GM19397 (cell line): ENCODE data around the gene AHNAK2.

Experiments
- ATAC-seq: cut with Tn5 transposase; IDR thresholded peaks from one replicate; pipeline ENCODE4 v1.9.1; 2021; ENCODE audit warnings: mild to moderate bottlenecking, moderate library complexity; ENCODE audit not compliant: unreplicated experiment

Gene AHNAK2

DNA sequence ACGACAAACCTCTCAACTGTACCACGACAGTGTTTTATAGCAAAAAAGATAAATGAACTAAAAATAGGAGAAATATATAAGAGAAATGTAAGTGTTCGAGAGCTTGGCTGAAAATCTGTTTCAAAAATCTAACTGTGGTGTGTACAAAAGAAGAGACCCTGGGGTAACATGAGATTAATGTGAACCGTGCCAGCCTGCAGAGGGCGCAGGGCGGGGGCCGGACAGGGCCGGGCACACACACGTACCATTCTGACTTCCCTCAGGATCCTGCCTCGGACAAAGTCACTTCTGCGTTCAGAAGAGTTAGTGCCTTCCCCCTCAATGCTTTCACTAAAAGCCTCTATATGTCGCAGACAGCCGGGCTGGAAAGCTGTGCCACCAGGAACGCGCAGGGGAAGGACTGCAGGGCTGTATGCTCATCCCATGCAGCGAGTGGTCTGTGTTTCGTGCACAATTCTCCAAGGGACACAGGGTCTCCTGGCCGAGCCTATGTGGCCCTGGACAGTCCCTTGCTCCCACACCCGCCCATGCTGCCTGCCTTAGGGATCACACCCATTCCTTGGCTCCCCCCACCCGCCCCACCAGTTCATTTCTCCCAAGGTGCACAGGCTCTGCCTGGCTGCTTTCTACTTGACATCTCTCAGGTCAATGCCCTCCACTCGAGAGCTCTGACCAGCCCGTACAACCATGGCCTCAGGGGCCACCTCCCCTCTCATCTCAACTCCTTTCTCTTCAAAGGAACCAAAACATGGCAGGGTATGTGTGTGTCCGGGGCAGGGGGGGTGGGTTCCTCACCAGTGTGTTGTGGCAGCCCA is 34.2 kb upstream of the AHNAK2 start:
- no peak for ATAC-seq

DNA sequence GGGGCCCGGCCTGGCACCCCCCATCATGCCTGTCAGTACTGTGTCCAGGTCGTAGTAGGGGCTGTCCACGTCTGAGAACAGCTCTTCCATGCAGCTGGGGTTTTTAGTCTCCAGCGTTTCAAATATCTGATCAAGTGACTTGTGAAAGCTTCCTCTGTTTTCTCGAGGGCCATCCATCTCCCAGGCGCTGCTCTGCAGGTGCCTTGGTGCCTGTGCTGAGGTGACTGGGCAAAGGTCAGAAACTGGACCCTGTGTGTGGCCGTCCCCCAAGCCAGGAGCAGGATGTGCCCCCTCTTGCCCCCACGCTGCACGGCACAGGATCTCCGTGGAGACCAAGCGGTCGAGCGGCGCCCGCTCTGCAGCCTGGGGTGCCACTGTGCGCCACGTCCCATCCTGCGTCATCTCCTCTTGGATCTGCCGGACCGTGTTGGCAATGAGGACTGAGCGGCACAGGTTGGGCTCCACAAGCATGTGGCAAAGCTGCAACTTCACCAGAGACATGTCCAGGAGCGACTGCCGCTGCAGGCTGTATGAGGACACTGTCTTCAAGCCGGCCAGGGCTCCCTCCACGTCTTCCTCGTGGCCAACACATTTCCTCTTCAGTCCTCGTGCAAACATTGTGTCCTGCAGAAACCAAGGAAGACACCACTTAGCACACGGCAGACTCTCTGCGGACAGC is 33.3 kb upstream of the AHNAK2 start:
- no peak for ATAC-seq

DNA sequence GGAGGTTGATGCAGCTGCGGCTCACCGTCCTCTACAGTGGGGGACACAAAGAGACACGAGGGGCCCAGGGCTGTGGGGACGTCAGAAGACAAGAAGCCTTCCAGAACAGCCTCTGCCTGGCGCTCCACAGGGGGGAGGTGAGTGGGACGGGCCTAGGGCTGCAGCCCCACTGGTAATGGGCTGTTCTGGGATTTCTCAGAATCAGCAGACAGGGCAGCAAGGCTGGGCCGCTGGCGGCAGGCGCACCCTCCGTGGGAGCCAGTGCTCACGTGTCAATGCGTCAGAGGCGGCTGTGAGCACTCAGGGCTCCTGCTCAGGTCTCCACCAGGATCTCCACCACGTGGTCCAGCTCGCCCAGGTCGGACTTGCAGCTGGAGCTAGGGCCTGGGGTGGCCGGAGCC is 32.7 kb upstream of the AHNAK2 start:
- no peak for ATAC-seq

DNA sequence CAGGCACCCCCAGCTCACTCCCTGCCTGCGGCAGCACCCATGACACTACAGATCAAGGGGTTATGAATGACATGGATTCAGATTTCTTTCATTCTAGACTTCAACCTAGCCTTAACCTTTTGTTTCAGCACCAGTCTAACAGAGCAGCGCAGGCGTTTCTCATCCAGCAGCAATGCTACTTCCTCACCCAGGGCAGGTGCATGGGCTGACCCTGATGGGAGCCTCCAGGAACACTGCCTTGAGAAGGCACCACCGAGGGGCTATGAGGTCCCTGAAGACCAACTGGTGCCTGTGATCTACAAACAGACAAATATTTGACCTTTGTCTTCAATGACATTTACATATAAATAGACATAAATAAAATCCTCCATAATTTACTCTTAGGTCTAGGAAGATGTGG is 31.9 kb upstream of the AHNAK2 start:
- ATAC-seq: no peak

DNA sequence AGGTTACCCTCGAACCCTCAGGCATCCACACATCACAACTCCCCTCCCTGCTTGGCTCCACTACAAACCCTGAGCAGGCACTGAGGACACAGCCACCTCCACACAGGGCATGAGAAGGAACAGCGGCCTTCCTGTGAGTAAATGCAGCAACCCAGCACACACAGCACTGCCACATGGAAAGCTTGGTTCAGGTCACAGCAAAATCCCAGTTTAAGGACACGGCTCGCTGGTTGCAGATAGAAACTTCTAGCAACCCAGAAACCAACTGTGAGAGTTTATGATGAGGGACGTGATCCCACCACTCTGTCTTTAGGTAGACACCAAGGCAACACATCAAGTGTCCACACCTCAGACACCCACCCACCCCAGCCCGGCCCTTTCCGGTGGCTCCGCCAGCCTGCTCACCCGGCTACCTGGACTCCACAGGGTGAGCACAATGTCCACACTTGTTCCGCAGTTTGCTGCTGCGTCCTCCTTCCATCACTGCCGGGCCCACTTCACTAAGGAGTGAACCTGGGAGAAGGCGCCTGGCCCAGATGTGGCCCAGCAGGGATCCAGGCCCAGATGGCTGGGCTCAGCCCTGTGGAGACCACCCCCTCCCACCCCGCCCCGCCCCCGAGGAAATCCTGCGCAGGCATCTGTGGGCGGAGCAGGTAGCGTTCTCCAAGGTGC is 29.6 kb upstream of the AHNAK2 start:
- ATAC-seq: no peak

DNA sequence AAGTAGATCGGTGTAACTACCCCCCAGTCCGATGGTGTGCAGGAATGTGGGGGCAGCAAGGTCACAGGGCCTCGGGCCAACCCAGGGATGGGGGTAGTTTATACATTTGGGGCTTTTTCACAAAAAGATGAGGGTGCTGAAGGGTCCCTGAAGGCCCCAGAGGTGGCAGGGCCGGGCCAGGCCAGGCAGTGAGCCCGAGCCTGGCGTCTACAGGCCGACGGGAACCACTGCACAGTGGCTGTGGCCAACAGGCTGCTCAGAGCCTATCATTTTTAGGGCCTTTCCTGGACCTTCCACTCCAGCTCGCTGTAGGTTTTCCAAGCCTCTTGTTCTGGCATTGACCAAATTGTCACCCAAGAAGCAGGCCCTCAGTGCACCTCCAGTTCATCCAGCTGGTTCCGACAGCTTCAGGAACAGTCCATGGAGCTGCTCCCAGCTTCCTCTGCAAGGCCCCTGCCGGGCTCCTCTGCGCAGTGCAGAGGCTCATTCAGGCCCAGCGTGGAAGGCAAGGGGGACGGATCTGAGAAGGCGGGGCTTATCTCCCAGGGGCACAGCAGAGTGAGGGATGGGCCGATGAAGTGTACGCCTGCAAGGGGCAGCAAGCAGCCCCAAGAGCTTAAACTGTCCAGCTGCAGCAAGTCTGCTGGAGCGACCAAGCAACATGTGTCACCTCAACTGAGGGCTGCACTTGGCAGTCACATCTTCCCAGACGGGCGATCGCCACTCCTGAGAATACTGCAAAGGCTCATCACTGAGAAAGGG is 28.8 kb upstream of the AHNAK2 start:
- ATAC-seq: no peak

DNA sequence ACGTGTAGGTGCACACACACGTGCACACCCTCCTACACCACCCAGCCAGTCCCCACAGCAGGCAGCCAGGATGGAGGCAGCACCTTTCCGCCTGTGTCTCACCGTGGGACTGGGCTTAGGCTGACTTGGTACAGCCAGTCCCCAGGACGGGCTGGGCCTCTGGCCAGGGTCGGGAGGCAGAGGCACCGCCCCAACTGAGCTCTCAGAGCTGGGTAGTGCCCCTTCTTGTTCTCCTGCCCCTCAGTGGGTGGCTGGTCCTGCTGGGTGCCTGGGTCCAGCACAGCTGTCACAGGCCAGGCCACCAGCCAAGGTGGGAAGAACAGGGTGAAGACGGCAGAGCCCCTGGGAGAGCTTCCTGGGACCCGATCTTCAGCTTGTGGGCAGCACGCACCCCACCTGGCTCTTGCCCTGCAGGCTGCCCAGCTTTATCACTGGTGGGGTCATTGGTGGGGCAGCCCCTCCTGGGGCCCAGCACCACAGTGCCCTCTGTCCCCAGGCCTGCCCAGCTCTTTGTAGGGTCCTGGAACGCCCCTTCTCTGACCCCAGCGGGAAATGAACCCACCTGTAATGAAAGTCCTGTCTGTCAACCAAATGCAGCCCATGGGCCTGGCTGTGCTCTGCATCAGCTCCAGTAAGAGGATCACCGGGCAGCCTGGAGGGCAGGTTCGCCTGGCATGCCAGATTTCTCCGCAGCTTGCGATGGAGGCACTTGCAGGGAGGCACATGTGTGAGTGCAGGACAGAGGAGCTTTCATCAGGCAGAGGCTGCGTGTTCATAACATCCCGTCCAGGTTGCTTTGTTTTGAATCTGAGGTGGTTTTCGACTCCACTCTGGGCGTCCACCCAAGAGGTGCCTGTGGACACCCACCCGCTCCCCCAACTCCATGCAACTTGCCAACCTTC is 28.0 kb upstream of the AHNAK2 start:
- ATAC-seq: no peak

DNA sequence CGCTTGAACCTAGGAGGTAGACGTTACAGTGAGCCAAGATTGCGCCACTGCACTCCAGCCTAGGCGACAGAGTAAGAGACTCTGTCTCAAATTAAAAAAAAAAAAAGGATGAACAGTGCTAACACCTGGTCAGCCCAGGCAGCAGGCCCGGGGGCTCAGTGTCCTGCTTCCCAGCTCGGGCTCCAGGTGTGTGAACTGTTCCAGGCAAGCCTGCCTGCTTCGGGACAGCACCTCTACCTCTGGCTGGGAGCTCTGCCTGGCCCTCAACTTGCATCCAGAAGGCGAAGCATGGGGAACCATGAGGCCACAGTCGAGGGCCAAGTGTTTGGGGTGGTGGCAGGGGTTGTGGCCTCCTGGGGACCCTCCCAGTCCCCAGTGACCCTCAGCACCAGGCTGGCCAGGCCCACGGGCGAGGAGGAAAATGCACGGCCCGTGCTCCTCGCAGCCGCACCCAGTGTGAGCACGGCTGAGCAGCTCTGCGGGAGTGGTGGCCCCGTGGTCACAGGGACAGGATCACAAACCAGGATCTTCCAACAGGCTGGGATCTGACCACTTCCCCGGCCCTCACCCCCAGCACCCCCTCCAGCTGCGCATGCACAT is 27.3 kb upstream of the AHNAK2 start:
- ATAC-seq: no peak

DNA sequence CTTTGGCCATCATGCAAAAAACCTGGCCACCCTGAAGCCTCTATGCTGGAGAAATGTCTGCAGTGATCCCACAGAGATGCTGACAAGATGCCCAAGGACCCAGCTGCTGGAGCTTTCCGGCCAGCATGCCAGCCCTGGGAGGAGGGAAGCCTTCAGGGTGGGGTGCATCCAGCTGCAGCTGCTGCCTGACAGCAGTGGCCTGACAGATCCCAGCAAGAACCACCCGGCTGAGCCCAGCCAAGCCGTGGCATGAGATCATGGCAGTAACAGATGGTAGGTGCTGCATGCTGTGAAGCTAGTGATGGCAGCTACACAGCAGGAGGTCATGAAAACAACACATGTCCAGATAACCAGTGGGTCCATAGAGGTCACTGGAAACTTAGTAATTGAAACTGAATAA is 21.2 kb upstream of the AHNAK2 start:
- no peak for ATAC-seq

DNA sequence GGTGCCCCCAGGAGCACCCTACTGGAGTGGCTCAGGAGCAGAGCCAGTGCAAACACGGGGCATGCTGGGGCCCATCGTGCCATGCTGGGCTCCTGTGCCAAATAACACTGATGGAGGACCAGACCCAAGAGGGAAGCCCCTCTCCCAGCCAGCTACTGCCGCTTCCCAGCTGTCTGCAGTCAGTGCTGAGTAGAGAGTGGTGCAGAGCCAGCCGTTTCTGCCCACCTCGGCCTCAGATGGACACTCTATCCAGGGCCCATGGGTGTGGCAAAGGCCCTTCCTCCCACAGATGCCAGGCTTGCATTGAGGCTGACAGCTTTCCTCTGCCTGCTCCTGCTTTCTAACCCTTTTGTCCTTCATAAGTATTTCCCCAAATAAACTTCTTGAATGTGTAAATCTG is 20.6 kb upstream of the AHNAK2 start:
- ATAC-seq: no peak

DNA sequence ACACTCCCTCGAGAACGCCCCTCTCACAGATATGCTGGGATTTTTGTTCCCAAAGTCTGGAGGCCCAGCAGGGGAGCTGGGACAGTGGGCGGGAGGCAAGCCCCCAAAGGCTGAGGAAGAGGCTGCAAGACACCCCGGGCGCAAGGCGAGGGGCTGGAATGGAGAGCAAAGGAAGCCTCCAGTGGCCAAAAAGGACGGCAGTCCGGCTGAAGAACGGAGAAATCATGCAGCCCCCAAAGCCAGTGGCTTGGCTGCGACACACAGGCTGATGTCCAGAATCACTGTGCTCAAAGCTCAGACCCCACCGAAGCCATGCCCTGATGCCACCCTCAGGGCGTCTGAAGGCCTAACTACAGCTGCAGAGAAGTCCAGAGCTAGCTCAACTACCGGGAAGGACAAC is 18.3 kb upstream of the AHNAK2 start:
- ATAC-seq: no peak

DNA sequence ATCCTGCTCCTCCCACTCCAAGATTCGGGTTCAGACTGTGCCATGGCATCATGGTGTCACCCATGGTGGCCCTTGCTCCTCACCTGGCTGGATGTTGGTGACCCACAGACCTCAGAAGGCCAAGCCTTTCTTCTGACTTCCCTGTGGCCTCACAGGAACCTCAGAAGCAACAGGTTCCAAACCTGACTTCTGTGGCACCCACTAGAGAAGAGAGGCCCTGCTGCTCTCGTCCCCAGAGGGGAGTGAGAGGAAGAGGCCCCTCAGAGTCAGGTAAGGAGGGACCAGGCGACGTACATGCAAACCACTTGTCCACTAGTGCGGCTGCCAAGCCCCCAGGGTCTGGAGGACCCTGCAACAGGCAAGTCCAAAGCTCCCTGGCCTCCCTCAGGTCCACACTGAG is 17.9 kb upstream of the AHNAK2 start:
- no peak for ATAC-seq

DNA sequence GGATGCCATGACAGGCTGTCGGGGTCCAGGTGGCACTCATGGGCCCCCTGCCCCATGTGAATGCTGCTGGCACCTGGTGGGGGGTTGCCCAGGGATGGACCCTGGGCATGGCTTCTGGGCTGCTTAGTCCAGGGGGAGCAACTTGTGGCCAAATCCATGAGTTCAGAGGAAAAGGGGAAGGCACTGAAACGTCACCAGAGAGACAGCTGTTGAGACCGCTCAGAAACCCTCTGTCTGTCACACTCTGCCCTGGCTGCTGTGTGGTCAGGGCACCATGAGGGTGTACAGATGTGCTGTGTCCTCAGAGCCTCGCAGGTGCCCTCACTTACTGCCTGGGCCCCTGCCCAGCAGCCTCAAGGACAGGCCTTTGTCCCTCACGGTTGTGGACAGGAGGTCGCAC is 16.8 kb upstream of the AHNAK2 start:
- ATAC-seq: no peak

DNA sequence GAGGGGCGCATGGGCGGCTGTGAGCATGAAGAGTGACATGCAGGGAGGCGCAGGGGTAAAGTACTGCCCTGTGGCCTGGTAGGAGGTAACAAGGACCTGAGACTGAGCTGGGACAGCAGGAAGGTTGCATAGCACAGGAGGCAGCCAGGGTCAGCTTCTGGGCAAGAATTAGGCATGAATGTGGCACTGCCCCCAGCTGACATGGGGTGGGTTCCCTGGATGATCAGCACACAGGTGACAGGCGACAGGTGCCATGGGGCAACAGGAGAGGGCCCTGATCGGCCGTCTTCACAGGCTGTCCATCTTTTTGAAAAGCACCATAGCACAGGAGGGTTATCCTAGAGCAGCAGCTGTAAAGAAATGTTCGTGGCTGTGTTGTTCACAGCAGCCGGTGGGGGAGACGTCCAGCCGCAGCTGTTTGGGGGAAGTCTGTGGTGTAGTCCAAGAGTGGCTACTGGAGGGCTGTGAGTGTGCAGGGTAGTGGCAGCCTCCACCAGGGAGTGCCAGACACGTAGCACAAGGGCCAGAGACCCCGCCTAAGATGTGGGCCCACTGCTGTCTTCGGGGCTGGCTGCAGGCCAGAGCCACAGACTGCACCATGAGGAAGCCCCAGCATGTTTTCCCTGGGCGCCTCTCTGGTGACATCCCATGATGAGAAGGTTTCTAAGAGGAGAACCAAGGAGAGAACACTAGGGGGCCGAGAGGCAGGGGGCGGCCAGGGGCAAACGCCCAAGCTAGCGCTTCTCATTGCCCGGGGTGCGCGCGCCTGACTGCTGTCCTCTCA is 15.8 kb upstream of the AHNAK2 start:
- ATAC-seq: no peak

DNA sequence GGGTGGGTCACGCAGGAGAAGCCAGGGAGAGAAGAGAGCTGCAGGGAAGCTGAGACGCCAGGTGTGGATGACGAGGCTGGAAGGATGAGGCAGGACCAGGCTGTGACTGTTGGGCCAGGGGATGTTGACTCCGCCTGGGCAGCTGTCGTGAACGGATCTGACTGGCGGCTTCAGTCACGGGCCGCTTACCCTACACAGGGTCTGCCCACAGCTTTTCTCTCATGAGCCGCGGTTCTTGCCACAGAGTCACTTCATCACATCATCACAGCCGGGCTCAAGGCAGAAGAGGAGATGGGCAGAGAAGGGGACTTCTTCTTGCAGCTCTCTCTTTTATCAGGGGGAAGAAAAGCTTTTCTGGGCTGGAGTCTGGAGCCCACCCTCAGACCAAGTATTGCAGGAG is 15.1 kb upstream of the AHNAK2 start:
- no peak for ATAC-seq

DNA sequence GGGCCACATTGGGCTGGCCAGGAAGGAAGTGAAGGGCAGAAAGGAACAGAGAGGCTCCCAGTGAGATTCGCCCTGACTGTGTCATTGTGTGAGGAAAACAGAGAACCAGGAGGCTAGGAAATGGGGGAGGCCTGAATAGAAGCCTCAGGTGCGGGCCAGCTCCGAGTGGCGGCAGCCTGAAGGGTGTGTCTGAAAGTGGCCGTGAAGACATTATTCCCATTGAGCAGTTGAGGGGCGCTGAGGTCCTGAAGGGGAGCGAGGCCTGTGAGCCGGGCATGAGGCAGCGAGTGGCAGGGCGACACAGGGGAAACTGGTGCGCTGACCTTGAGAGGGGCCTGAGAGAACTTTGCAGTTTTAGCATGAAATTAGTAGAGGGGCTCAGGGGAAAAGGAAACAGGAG is 14.3 kb upstream of the AHNAK2 start:
- no peak for ATAC-seq

DNA sequence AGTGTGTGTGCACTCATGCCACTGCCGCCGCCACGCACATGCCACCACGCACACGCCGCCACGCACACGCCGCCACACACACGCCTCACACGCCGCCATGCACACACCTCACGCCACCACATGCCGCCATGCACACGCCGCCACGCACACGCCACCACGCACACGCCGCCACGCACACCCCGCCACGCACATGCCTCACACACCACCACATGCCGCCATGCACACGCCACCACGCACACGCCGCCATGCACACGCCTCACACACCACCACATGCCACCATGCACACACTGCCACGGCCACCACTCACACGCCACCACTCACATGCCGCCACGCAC is 13.7 kb upstream of the AHNAK2 start:
- no peak for ATAC-seq

DNA sequence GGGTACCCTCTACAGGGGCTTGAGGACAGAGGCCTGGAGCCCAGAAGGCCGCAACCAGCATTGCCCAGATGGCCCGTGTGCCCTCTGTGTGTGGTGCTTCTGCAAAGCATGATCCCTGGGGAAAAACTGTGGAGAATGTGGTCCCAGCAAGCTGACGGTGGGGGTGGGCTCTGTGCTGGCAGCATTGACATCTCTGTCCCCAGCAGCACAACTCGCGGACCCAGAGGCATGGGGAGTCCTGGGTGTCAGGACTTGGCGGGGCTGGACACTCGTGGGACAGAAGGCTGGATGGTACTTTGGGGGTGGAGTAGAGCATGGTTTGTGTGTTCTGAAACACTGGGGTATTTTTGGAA is 11.8 kb upstream of the AHNAK2 start:
- no peak for ATAC-seq

DNA sequence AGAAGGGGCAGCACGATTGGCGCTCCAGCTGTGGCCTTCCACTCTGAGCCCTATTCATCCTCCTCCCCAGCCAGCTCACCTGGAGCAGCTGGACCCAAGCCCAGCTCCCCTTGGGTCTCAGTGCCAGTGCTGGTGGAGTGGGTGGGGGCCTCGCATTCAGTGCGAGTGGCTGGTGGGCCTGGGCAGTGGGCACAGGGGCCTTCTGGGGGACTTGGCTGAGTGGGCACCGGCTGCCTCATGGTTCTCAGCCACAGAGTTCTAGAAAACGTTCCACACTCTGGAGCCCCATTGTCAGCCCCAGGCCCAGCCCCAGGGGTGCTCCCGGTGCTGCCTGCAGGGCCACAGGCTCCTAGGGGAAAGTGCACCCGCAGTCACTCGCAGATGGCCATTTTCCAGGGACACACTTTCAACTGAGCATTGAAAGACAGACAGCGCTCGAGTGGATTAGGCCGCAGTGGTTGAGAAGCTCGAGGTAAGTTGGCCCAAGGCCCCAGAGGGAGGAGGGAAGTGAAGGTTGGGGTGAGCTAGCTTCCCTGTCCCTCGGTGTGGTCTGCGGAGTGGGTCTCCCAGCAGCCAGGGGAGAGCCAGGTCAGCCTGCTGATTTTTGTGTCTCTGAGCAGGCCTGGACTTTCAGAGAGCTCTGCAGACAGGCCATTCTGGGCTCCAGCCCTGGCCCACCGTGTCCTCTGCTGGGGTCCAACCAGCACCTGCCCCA is 11.2 kb upstream of the AHNAK2 start:
- ATAC-seq: no peak
